Karpas-422 (cell line): ENCODE results near the gene COL13A1. TPM values are rescaled to one million over a fixed set of nuclear protein-coding genes. Genes with fewer than 3 reads are reported as not detected.

Source experiments
- DNase-seq: peaks from one replicate; pipeline ENCODE4 v3.0.0-alpha.2; 2015
- H2AFZ ChIP-seq: fragments of 200-600 bp; sonication (generic); 2 replicates; pipeline ENCODE4 v1.6.1; 2014; ENCODE audit warnings: antibody characterized with exemption, low read length, mixed read lengths
- H3K27ac ChIP-seq: fragments of 200-600 bp; sonication (generic); 2 replicates; pipeline ENCODE4 v1.5.1; 2014; ENCODE audit warnings: mild to moderate bottlenecking, low read length, moderate library complexity
- H3K27me3 ChIP-seq: fragments of 200-600 bp; sonication (generic); 2 replicates; pipeline ENCODE4 v1.6.1; 2014; ENCODE audit warnings: low read length, mixed read lengths
- H3K36me3 ChIP-seq: fragments of 200-600 bp; sonication (generic); 2 replicates; pipeline ENCODE4 v1.6.1; 2014; ENCODE audit warnings: low read length, mixed read lengths; ENCODE audit not compliant: insufficient read depth
- H3K4me1 ChIP-seq: fragments of 200-600 bp; sonication (generic); 2 replicates; pipeline ENCODE4 v1.6.1; 2014; ENCODE audit warnings: mild to moderate bottlenecking, low read length, mixed read lengths
- H3K4me2 ChIP-seq: fragments of 200-600 bp; sonication (generic); 2 replicates; pipeline ENCODE4 v1.6.1; 2014; ENCODE audit warnings: low read length, low read depth, mild to moderate bottlenecking; ENCODE audit not compliant: poor library complexity, severe bottlenecking
- H3K4me3 ChIP-seq: fragments of 200-600 bp; sonication (generic); 2 replicates; pipeline ENCODE4 v1.5.1; 2014; ENCODE audit warnings: mild to moderate bottlenecking, antibody characterized with exemption, low read length, mixed read lengths
- H3K79me2 ChIP-seq: fragments of 200-600 bp; sonication (generic); 2 replicates; pipeline ENCODE4 v1.6.1; 2014; ENCODE audit warnings: mild to moderate bottlenecking, low read length, mixed read lengths
- H3K9ac ChIP-seq: fragments of 200-600 bp; sonication (generic); 2 replicates; pipeline ENCODE4 v1.6.0; 2014; ENCODE audit warnings: low read length
- H3K9me2 ChIP-seq: fragments of 200-600 bp; sonication (generic), shearing (Covaris generic); replicated peaks from 2 replicates; pipeline ENCODE4 v1.6.0; 2014; ENCODE audit warnings: mild to moderate bottlenecking, low read length, moderate library complexity; ENCODE audit not compliant: insufficient read depth
- H3K9me3 ChIP-seq: fragments of 300-700, 200-600 bp; sonication (generic); 2 replicates; pipeline ENCODE4 v1.6.1; 2014; ENCODE audit warnings: low read length, mixed read lengths
- H4K20me1 ChIP-seq: fragments of 200-600 bp; sonication (generic); 2 replicates; pipeline ENCODE4 v1.6.1; 2014; ENCODE audit warnings: mild to moderate bottlenecking, antibody characterized with exemption, low read length, low read depth; ENCODE audit not compliant: insufficient read depth
- total RNA-seq: library from RNA; depleted of rRNA; stranded (reverse); fragments of >200 nt; shearing (Covaris generic); gene quantifications from 2 replicates; pipeline ENCODE4 v1.2.3, GENCODE V29; 2014; ENCODE audit warnings: low replicate concordance

The COL13A1 gene
- total RNA-seq, 1 experiment from 2014 or later = not detected

DNA sequence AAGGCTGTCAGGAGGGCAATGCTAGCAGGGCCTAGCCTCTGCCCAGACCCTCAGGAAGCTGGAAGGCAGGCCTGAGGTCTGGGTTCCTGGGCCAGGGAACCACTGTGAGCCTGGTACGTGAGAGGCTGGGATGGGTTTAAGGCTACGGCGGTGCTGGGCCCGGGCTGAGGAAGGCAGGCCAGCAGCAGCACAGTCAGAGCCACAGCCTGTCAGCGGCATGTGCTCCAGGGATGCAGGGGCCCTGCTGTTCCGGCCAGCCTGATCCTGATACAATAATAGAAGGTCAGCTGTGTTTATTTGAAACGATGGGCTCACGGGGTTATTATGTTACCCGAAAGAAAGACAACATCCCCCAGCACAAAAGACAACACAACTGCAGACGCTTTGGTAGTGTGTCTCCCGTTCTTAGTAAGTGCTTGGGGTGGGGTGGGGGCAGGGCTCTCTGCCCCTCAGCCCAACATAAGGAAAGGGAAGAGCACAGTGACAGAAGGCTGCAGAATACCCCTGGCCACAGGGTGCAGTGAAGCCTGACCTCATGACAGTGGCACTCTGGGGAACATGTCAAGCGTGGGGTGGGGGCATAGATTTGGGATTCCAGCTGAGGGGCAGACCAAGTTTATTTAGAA, 95.0 kb downstream of the COL13A1 start:
- Histone ChIP-seq H2AFZ (no peak overlapping the region), H3K27me3 (no peaks in the 10 kb centered on the region), H3K4me1 (no peaks in the 10 kb centered on the region), H3K9me2 (no peaks in the 10 kb centered on the region), H3K4me2 (no peak overlapping the region), H3K36me3 (no peaks in the 10 kb centered on the region), H3K79me2 (no peaks in the 10 kb centered on the region), H3K4me3 (no peak overlapping the region), H3K9ac (no peak overlapping the region), H3K9me3 (no peaks in the 10 kb centered on the region), H4K20me1 (no peaks in the 10 kb centered on the region), H3K27ac (no peak overlapping the region)
- no peak for DNase-seq

DNA sequence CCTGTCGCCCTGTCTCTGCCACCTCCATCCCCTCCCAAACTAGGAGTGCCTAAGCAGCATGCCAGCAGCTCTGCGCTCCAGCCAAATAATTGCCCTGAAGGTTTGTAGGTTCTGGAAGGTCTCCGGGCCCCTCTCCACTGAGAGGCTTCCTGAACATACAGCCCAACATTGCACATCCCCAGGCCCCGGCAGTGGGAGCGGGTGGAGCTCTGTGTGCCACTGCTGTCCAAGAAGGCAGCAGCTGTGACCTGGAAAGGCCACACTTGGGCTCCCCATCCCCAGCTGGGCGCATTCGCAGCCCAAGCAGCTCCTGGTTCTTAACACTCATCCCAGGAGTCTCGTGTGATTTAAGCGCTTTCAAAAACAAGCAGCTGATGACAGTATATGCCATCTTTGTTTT, 95.7 kb downstream of the COL13A1 start:
- DNase-seq = no peak
- no peaks in the 10 kb centered on the region for H3K79me2 ChIP-seq
- H3K9me3 ChIP-seq = no peaks in the 10 kb centered on the region
- no peaks in the 10 kb centered on the region for H3K4me1 ChIP-seq
- H2AFZ ChIP-seq = no peak overlapping the region
- no peak overlapping the region for H3K4me3 ChIP-seq
- no peak overlapping the region for H3K4me2 ChIP-seq
- no peak overlapping the region for H3K9ac ChIP-seq
- H3K27me3 ChIP-seq = no peaks in the 10 kb centered on the region
- no peak overlapping the region for H3K27ac ChIP-seq
- H3K36me3 ChIP-seq = no peaks in the 10 kb centered on the region
- H4K20me1 ChIP-seq = no peaks in the 10 kb centered on the region
- H3K9me2 ChIP-seq = no peaks in the 10 kb centered on the region

DNA sequence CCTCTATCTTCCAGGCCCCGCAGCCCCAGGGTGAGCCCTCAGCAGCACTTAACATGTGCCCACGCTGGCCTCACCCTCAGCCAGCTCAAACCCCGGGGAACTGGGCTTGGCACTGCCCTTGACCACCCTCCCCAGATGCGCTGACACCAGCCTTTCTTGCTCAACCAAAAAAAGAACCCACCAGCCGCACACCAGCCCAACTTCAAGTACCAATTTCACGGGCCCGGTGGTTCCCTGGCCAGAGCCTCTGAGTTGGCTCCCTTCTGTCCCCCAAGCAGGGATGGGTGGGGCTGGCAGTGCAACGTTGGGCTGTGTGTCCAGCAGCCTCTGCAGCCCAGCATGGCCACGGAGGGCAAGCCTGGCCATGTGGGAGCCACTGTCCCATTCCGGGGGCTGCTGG, 96.3 kb downstream of the COL13A1 start:
- Histone ChIP-seq H3K27ac (no peak overlapping the region), H3K4me3 (no peak overlapping the region), H3K9me2 (no peaks in the 10 kb centered on the region), H4K20me1 (no peaks in the 10 kb centered on the region), H3K9ac (no peak overlapping the region), H3K36me3 (no peaks in the 10 kb centered on the region), H3K4me2 (no peak overlapping the region), H3K9me3 (no peaks in the 10 kb centered on the region), H3K27me3 (no peaks in the 10 kb centered on the region), H3K4me1 (no peaks in the 10 kb centered on the region), H2AFZ (no peak overlapping the region), H3K79me2 (no peaks in the 10 kb centered on the region)
- DNase-seq = no peak

DNA sequence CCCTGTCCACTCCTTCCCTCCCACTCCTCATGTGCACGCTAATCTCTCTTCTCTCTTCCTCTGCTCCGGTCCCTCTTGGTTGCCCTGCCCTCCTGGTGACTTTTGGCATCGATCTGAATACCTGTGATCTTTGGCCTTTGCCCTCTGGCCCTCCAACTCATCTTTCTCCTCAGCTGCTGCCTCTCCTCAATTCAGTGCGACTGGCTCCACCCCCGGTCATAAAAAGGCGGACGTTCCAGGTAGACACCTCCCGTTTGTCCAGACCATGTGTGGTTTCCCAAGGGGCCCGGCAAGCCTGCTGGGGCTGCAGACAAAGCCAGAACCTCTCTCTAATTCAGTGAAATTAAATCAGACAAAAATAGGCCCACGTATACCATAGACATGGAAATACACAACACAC, 96.8 kb downstream of the COL13A1 start:
- no peaks in the 10 kb centered on the region for H3K9me2 ChIP-seq
- no peaks in the 10 kb centered on the region for H3K4me1 ChIP-seq
- H3K27ac ChIP-seq = no peak overlapping the region
- H3K79me2 ChIP-seq = no peaks in the 10 kb centered on the region
- H2AFZ ChIP-seq = no peak overlapping the region
- no peaks in the 10 kb centered on the region for H3K9me3 ChIP-seq
- no peak overlapping the region for H3K4me3 ChIP-seq
- no peak overlapping the region for H3K4me2 ChIP-seq
- H3K27me3 ChIP-seq = no peaks in the 10 kb centered on the region
- no peaks in the 10 kb centered on the region for H4K20me1 ChIP-seq
- H3K9ac ChIP-seq = no peak overlapping the region
- DNase-seq = no peak
- no peaks in the 10 kb centered on the region for H3K36me3 ChIP-seq

DNA sequence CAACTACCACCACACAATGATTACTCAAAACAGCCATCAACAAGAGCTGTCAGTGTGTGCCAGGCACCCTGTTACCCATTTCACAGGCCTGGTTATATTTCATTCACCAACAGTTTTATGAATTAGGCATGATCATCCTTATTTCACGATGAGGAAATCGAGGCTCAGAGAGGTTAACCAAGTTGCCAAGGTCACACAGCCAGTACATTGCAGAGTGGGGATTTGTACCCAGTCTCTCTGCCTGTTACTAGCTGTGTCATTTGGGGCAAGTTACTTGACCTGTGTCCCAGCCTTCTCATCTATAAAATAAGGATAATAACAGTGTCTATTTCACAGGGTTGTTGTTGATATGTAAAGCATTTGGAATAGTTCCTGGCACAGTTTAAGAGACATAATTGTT, 97.2 kb downstream of the COL13A1 start:
- Histone ChIP-seq H3K4me3 (no peak overlapping the region), H3K4me1 (no peaks in the 10 kb centered on the region), H3K4me2 (no peak overlapping the region), H3K79me2 (no peaks in the 10 kb centered on the region), H3K27me3 (no peaks in the 10 kb centered on the region), H3K9me2 (no peaks in the 10 kb centered on the region), H3K27ac (no peak overlapping the region), H3K9ac (no peak overlapping the region), H4K20me1 (no peaks in the 10 kb centered on the region), H2AFZ (no peak overlapping the region), H3K9me3 (no peaks in the 10 kb centered on the region), H3K36me3 (no peaks in the 10 kb centered on the region)
- no peak for DNase-seq

DNA sequence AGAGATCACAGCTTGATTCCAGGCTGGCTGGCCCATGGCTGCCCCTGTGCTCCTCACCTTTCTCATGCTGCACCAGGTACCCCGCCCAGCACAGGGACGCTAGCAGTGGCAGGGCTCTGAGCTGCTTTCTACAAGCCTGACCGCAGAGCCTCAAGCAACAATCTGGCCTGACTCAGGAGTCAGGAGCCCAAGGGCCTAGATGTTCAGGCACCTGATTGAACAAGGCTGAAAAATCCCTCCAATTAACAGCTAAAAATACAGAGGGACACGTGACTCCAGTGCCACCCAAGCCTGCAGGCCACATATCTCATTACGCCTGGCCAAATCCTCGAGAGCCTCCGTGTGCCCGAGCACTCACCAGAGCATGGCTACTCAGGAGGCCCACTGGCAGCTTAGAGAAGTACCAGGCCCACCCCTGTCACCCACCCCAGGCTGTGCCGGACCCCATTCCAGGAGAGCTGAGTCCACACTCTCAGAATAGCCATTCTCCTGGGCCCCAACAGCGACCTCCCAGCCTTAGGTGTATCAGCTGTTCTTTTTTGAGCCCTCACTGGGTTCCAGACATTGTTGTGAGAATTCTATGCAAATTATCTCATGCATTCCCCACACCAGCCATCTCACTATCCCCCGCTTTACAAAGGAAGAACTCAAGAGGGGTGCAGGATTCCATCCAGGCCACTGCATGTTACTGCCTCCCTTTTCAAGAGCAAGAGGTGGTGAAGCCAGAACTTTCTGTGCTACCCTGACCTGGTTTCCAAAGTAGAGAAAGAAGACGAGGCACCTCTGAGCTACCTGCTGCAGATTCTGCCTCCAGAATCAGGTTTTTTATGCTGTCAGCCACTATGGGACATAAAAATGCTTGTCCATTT, 98.3 kb downstream of the COL13A1 start:
- H3K27ac ChIP-seq = no peak overlapping the region
- H3K79me2 ChIP-seq = no peaks in the 10 kb centered on the region
- H3K4me2 ChIP-seq = no peak overlapping the region
- no peaks in the 10 kb centered on the region for H3K9me2 ChIP-seq
- H3K4me1 ChIP-seq = no peaks in the 10 kb centered on the region
- H4K20me1 ChIP-seq = no peaks in the 10 kb centered on the region
- H3K9ac ChIP-seq = no peak overlapping the region
- no peaks in the 10 kb centered on the region for H3K27me3 ChIP-seq
- DNase-seq = no peak
- H3K9me3 ChIP-seq = no peaks in the 10 kb centered on the region
- H3K36me3 ChIP-seq = no peaks in the 10 kb centered on the region
- no peak overlapping the region for H3K4me3 ChIP-seq
- H2AFZ ChIP-seq = no peak overlapping the region

DNA sequence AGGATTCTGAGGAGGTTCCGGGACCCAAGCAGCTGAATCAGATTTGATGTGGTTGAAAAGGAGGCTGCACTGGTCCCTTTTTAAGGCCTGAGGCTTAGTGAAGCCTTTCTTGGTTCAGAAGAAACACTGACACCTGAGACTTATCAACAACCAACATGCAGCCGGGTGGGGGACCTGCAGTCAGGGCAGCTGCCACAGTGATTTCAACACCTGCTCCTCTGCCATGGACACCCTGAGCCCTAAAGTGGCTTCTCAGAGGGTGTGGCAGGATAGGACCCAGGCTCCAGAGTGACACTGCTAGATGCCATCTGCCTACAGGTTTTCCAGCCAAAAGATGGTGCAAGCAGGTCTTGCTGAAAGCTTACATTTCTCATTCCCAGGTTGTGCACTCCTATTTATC, 99.3 kb downstream of the COL13A1 start:
- Histone ChIP-seq H3K4me1 (no peaks in the 10 kb centered on the region), H3K4me2 (no peak overlapping the region), H3K36me3 (no peaks in the 10 kb centered on the region), H2AFZ (no peak overlapping the region), H3K9me3 (no peaks in the 10 kb centered on the region), H3K27me3 (no peaks in the 10 kb centered on the region), H3K27ac (no peak overlapping the region), H3K79me2 (no peaks in the 10 kb centered on the region), H3K9me2 (no peaks in the 10 kb centered on the region), H4K20me1 (no peaks in the 10 kb centered on the region), H3K4me3 (no peak overlapping the region), H3K9ac (no peak overlapping the region)
- no peak for DNase-seq

DNA sequence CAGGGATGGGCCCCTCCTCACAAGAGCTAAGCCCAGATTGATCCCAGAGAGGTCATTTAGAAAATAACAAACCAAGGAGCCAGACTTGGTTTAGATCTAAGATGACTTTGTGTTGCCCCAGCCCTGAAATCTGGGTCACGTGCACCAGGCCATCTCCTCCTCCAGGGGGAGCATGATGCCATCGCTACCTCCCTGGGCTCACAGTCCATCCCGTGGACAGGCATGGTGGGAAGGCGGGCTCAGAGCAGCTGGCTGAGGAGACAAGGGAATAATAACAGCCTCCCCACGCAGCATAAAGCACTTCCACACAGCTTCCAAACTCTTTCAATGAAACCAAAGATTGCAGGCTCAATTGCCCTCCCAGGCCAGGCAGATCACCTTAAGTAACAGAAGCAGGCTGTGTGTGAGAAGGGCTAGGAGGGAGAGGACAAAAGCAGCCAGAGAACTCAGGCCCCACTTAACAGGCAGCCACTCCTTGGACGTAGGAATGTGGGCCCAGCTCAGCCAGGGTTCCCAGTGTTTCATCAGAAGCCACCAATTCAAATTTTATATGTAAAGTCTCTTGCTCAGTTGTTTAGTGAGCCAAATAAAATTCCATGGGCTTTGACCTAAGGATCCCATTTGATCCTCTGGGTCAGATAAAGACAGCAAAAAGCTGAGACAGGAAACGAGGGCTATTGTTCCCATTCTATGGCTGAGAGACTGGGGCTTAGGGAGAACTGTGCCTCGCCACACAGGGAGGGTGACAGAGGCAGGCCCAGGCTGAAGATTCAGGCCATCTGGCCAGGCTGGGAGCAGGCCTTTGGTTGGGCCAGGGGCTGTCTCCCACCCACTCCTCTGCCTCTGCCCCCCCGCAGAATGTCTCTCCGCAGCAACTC, 100.2 kb downstream of the COL13A1 start:
- H3K27ac ChIP-seq = no peak overlapping the region
- no peak overlapping the region for H3K4me2 ChIP-seq
- no peaks in the 10 kb centered on the region for H4K20me1 ChIP-seq
- no peaks in the 10 kb centered on the region for H3K79me2 ChIP-seq
- no peak overlapping the region for H2AFZ ChIP-seq
- no peaks in the 10 kb centered on the region for H3K9me2 ChIP-seq
- H3K9ac ChIP-seq = no peak overlapping the region
- no peaks in the 10 kb centered on the region for H3K4me1 ChIP-seq
- no peak overlapping the region for H3K4me3 ChIP-seq
- no peaks in the 10 kb centered on the region for H3K9me3 ChIP-seq
- peak; percentile 66 for DNase-seq
- no peaks in the 10 kb centered on the region for H3K27me3 ChIP-seq
- H3K36me3 ChIP-seq = no peaks in the 10 kb centered on the region
